Activated T-cell treated with anti-CD3 and anti-CD28 coated beads for 1 hour (primary cell): ENCODE measurements around the gene KLF3.

Experiments used
- DNase-seq: peaks from one replicate; pipeline ENCODE4 v3.0.0-alpha.2; 2020; ENCODE audit warnings: low read depth

Gene KLF3

DNA sequence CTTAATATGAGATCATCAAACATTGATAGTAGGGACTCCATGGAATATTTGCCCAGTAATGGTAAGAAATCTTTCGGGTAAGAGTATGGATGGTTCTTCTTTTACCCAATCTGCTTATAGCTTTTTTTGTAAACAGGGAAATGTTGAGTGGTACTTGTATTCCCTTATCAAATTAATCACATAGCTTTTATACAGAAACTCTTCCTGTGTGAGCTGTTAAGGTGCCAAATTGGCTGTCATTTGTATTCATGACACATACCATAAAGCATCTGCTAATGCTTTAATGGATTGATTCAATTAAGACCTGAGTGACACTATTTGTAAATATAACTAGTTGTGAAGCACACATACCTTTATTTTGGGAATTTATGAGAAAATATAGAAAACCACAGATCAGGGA lies 34.2 kb downstream of the KLF3 start:
- no peak for DNase-seq

- no peak for DNase-seq
Observed at GRCh38 chr4:38699112-38699511, 35.1 kb downstream of the KLF3 start.

GRCh38 chr4:38703635-38704034 lies 39.6 kb downstream of the KLF3 start:
- no peak for DNase-seq

GRCh38 chr4:38704622-38705154 lies 40.7 kb downstream of the KLF3 start:
- DNase-seq: no peak

DNA sequence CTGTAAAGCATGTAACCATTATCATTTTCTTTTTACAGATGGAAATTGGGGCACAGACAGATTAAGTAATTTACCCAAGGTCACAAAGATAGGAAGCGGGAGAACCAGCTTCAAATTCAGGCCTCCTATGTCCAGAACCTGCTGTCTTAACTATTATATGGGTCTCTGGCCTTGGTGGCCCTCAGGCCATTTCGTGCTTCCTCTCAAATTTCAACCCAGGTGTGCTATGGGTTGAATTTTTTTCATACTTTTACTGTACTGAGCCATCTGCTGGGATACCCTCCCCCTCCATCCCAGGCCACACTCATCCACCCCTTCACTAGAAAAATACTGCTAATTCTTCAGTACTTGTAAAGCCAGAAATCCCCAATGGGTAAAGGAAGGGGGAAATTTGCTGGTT lies 42.3 kb downstream of the KLF3 start:
- no peak for DNase-seq

GRCh38 chr4:38710053-38710452 lies 46.1 kb downstream of the KLF3 start:
- no peak for DNase-seq

DNA sequence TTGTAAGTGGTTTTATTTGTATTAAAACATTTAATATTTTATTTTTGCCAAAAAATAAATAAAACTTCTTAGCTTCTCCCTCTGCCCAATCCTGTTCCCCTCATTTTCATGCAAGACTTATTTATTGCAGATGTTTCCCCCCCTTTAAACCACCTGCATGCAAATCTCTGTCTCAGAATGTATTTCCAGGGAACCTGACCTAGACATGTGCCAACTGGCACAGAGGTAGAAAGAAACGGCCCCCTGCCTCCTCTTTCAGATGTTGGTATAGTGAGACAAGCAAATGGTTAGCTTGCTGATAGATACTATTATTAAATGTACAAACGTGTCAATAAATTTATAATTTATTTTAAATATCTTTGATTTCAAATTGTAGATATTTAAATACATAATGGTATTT lies 47.1 kb downstream of the KLF3 start:
- no peak for DNase-seq

DNA sequence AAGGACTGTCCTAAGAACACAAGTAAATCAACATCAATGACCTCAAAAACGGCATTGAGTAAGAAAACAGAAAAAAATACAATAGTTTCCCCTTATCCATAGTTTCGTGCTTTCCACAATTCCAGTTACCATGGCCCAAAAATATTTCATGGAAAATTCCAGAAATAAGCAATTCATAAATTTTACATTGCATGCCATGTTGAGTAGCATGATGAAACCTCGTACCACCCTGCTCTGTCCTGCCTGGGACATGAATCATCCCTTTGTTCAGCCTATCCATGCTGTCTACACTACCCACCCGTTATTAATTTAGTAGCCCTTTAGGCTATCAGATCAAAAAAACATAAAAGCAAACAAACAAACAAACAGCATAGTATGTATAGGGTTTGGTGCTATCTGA lies 51.1 kb downstream of the KLF3 start:
- no peak for DNase-seq

- no peak for DNase-seq
Observed at GRCh38 chr4:38716256-38716655, 52.3 kb downstream of the KLF3 start.

- no peak for DNase-seq
Observed at GRCh38 chr4:38717604-38718003, 53.6 kb downstream of the KLF3 start.

GRCh38 chr4:38723114-38723513 lies 59.1 kb downstream of the KLF3 start:
- no peak for DNase-seq

DNA sequence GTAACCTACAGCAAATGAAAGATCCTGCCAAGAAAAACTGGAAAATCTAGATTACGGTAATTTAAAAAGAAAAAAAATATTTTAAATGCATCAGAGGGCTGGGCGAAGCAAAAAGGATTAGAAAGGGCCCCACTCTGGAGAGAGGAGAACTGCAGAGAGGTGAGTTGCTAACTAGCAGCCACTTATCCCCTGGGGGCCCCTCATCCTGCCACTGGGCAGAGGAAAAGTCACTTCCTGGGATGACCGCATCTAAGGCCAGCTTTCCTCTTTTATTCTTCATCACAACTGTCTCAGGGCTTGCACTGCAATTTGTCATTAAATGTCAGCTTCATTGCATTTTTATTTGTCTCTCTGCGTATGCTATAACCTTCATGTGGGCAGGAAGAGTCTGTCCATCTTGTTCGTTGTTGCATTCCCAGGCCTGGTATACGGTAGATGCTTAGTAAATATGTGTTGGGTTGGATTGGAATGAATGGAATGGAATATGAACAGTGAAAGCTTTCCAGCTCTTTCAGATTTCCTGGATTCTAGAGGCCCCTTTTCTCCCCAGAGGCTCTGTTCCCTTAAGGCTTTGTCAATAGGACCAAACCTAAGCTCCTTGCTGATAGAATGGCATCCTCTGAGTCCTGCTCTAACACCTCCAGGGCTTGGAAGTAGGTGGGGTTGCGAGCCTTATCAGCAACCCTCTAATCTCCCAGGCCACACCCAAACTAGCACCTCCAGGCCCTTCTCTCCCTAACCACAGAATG lies 59.9 kb downstream of the KLF3 start:
- DNase-seq: no peak

DNA sequence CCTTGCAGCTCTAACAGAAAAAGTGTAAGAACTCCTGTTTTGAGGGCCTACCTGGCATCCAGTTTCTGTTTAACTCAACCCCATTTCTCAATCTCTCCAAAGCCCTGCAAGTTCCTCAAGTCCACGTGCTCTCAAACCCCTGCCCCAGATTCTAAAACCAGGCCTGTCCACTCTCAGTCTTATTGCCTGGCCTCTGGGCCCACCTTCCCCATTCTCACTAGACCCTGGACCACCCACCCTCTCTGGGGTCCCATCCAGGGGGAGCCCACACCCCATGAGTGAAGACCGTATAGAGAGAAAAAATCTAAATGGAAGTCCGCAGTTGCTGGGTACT lies 60.4 kb downstream of the KLF3 start:
- DNase-seq: no peak

GRCh38 chr4:38728631-38729141 lies 64.7 kb downstream of the KLF3 start:
- no peak for DNase-seq

DNA sequence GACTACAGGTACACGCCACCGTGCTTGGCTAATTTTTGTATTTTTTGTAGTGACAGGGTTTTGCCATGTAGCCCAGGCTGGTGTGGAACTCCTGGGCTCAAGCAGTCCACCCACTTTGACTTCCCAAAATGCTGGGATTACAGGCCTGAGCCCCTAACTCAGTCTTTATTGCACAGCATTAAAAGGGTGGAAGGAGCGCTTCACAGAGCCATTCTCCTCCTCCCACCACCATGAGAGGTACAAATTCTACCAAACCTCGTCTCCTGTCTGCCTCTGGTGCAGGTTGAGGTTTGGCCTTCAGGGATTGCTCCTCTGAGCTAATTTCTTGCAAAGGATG lies 66.5 kb downstream of the KLF3 start:
- no peak for DNase-seq

DNA sequence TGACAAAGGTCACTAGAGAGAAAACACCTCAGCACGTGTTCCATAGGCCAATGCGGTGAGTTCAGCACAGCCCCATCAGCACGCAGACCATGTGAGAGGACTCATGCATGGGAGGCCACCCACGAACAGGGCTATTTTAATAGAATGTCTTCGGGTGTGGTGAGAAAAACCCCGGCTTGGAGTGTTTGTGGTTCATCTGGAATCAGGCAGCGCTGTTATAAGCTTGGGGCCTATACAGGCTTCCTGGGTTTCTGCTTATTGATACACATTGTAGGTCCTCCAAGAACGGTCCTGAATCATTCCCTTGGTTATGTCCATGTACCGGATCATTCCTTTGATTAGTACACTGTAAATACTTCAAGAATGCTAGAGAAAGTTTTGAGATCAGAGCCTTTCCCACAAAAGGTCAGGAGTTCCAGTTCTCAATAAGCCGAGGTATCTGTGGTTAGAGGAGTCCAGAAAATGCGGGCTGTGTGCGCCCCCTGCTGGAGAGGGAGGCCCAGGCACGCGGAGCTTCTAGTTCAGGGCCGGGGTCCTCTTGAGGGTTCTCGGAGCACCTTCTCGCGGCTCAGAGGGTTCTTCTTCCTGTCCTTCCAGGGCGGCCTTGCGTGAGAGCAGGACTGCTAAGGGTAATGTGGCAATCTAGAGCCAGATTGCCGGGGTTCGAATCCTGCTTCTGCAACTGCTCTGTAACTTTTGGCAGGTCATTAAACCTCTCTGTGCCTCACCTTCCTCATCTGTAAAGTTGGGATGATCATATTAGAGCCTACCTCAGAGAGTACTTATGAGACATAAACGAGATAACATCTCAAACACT lies 67.0 kb downstream of the KLF3 start:
- DNase-seq: peak; percentile 89

- no peak for DNase-seq
Observed at GRCh38 chr4:38733663-38734062, 69.7 kb downstream of the KLF3 start.

DNA sequence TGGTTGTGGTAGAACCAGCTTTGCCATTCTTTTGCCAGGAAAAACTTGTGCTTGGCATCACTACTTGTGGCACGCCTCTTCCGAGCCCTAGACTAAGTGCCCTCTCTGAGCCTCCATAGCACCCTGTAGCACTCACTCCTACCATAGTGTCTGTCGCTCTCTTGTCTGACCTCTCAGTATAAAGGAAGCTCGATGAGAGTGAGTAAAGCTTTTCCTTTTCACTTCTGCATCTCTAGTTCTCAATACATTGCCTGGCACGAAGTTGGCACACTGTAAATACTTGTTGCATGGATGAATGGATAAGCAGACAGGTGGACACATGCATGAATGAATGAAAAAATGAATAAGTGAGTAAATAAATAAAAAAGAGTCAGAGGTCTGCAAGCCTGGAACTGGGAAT lies 70.4 kb downstream of the KLF3 start:
- no peak for DNase-seq

GRCh38 chr4:38734911-38735310 lies 70.9 kb downstream of the KLF3 start:
- DNase-seq: no peak

- no peak for DNase-seq
Observed at GRCh38 chr4:38735870-38736269, 71.9 kb downstream of the KLF3 start.

- no peak for DNase-seq
Observed at GRCh38 chr4:38738940-38739803, 75.2 kb downstream of the KLF3 start.

- no peak for DNase-seq
Observed at GRCh38 chr4:38740303-38740702, 76.3 kb downstream of the KLF3 start.
